ENCODE measurements around the gene KPTN. TPM values are rescaled to one million over a fixed set of nuclear protein-coding genes. Genes with fewer than 3 reads are reported as not detected.

The KPTN gene
- total RNA-seq, result 10 to 100 TPM in 2 of 7 donors, 1 to 10 TPM in 5; 3.9 to 12.4 (median 7.4) TPM
- polyA plus RNA-seq, result 10 to 100 TPM; 15.0 to 36.3 (median 25.7) TPM
- long read RNA-seq, donor 1, partial matches to known transcripts, result 0 of 2 reads
- long read RNA-seq, donor 1, other reads (novel, unspliced or antisense), result 0 of 2 reads
- long read RNA-seq, donor 2, partial matches to known transcripts, result 0 of 1 reads
- long read RNA-seq, donor 2, other reads (novel, unspliced or antisense), result 0 of 1 reads

DNA sequence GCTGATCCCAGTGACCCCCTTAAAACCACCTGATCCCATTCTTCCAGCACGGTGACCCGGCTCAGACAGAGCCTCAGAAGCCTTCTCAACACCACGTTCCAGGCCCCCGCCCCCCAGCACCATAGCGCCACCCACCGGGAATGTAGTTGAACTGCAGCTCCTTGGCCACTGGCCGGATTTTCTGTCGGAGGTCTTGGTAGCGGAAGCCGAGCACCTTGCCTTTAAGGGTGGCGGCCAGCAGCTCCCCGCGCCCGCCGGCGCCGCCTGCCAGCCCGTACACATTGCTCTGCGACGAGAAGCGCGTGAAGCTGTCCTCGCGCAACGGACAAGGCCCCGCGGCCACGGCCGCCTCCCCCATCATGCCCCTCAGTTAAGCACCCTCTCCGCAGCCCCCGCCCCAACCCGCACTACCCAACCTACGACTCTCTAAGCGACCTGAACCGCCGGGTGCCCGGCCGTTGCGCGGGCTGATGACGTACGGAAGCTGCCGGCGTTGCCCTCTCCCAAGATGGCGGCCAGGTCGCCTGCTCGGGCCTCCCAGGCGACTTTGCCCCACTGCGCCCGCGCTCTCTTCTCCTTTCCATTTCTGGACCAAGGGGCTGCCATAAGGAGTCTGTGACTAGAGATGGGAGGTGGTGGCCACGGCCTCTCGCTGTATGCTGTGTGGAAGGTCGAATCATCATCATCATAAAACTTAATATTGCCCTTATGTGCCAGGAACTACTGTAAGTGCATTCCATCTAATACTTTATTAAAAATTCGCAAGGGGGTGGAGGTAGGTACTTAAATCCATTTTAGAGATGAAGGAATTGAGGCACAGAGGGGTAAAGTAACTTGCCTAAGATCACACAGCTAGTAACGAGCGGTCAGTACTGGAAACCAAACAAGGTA is at the start of gene KPTN:
Gene KPTN, minus strand, starts transcription at position 420 of the 891 bp plus-strand sequence. Its CDS starts 59 bp downstream, at position 361.
- Histone ChIP-seq H3K4me1 (peaks cover 16 to 47% (median 34%) of the 10 kb centered on the region in 6 donors), H3K27me3 (replicated peaks in 1 of 7) (no peaks in the 10 kb centered on the region), H3K4me3 (peak within 1 kb of the TSS; percentile 53 to 89 (median 61)), H3K9me3 (no peaks in the 10 kb centered on the region), H3K36me3 (peaks cover 0 to 32% (median 16%) of the 10 kb centered on the region in 6 donors), H3K27ac (peak within 1 kb of the TSS; percentile 88 to 96 (median 91))
- TF ChIP-seq CTCF (IDR thresholded peaks at IDR 0.05 in 8 of 11, conservative IDR thresholded peaks at IDR 0.05 in 3 of 11) (peak; percentile 79 to 91 (median 85)), POLR2A (IDR thresholded peaks at IDR 0.05) (no peak), POLR2AphosphoS5 (IDR thresholded peaks at IDR 0.05) (peak; percentile 75 to 89 (median 82))
- intact Hi-C loops (cut with DNase I; ENCODE audit: low total_unique reads), result no loop called here
- WGBS, 5 donors, result 1 to 4% (median 2%) methylated on average over 34 to 57 of the region's 57 CpGs
- peak; percentile 97 for DNase-seq

GRCh38 chr19:47531640-47532387 is 47.8 kb upstream of the KPTN start:
- TF ChIP-seq CTCF (IDR thresholded peaks at IDR 0.05 in 8 of 11, conservative IDR thresholded peaks at IDR 0.05 in 3 of 11) (no peak), POLR2A (IDR thresholded peaks at IDR 0.05) (no peak), POLR2AphosphoS5 (IDR thresholded peaks at IDR 0.05) (no peak)
- DNase-seq, result no peak
- Histone ChIP-seq H3K36me3 (no peaks in the 10 kb centered on the region), H3K4me3 (no peak overlapping the region), H3K4me1 (no peaks in the 10 kb centered on the region), H3K27ac (no peak overlapping the region), H3K27me3 (replicated peaks in 1 of 7) (peaks cover 0 to 10% (median 0%) of the 10 kb centered on the region in 7 donors), H3K9me3 (no peaks in the 10 kb centered on the region)
- intact Hi-C loops (cut with DNase I; ENCODE audit: low total_unique reads), result no loop called here
- 53 to 67% (median 55%) methylated on average over 10 to 14 of the region's 14 CpGs for WGBS, 5 donors

- 80 to 88% (median 84%) methylated on average over 15 to 16 of the region's 16 CpGs for WGBS, 5 donors
Observed at GRCh38 chr19:47529018-47529742, 45.2 kb upstream of the KPTN start.

More at GRCh38 chr19:47529018-47529742, 45.2 kb upstream of the KPTN start:
- intact Hi-C loops (cut with DNase I; ENCODE audit: low total_unique reads), result no loop called here
- Histone ChIP-seq H3K27ac (no peak overlapping the region), H3K4me1 (peaks cover 0 to 2% (median 0%) of the 10 kb centered on the region in 6 donors), H3K9me3 (no peaks in the 10 kb centered on the region), H3K27me3 (replicated peaks in 1 of 7) (peaks cover 0 to 24% (median 0%) of the 10 kb centered on the region in 7 donors), H3K36me3 (no peaks in the 10 kb centered on the region), H3K4me3 (no peak overlapping the region)
- no peak for DNase-seq
- TF ChIP-seq POLR2AphosphoS5 (IDR thresholded peaks at IDR 0.05) (no peak), CTCF (IDR thresholded peaks at IDR 0.05 in 8 of 11, conservative IDR thresholded peaks at IDR 0.05 in 3 of 11) (no peak), POLR2A (IDR thresholded peaks at IDR 0.05) (no peak)
